Measurements from ENCODE around the gene A4GNT.

The A4GNT gene

DNA sequence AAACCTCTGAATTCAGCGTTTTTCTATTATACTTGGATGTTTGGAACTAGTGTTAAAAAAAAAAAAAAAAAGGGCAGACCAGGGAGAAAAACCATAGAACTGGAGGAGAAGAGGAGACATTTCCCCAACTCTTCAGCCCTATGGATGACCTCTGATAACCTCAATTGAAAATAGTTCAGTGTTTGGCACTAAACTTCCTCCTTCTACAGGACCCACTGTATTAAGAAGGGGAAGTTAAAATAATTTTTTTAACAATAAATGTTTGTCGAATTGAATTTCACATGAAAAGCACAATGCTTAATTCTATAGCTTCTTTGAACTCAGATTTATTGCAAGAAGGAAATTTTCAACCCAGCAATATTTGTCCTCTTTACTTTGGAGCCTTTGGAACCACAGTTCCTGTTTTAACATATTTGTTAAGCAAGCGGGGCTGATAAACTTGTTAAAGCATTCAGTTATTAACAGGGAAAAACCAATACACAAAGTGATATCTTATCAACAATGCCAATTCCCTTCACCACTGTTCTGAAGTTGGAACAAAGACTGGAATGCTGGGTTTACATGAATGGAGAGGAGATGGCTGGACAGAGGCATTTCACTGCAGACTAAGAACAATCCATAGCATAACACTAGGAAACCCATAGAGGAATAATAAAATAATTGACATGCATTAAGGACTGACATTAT, 3.1 kb upstream of the A4GNT start:
- TF ChIP-seq, protein P1, sequence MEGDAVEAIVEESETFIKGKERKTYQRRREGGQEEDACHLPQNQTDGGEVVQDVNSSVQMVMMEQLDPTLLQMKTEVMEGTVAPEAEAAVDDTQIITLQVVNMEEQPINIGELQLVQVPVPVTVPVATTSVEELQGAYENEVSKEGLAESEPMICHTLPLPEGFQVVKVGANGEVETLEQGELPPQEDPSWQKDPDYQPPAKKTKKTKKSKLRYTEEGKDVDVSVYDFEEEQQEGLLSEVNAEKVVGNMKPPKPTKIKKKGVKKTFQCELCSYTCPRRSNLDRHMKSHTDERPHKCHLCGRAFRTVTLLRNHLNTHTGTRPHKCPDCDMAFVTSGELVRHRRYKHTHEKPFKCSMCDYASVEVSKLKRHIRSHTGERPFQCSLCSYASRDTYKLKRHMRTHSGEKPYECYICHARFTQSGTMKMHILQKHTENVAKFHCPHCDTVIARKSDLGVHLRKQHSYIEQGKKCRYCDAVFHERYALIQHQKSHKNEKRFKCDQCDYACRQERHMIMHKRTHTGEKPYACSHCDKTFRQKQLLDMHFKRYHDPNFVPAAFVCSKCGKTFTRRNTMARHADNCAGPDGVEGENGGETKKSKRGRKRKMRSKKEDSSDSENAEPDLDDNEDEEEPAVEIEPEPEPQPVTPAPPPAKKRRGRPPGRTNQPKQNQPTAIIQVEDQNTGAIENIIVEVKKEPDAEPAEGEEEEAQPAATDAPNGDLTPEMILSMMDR (conservative IDR thresholded peaks at IDR 0.05): no peak
- TF ChIP-seq ZFX (IDR thresholded peaks at IDR 0.05): no peak
- no peak overlapping the region for H3K27ac ChIP-seq

DNA sequence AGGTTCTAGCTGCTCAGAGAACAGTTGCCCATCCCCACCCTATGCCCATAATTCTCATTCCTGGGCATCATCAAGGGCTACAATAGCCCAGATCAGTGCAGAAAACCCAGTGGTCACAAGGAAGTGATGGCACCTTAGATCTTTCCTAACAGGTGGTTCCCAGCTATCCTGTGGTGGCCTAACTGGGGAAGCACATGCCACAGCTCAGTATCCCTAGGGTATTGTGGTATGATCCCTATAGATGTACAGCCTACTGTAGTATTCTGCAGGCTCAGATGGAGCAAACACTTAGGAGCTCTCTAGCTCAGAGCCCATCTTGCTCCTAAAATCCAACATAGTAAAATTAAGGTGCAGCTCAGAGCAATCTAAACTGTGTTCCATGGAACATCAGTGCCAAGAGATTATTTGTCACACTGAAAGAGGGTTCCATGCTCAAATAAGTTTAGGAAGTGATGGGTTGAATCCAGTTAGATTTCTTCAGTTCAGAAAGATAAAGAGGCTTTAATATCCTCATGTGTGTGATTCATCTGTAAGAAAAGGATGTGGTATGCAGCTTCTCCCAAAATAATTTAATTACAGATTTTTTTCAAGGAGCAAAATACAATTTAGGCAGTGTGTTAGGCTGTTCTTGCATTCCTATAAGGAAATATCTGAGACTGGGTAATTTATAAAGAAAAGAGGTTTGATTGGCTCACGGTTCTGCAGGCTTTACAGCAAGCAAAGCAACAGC, 4.4 kb downstream of the A4GNT start:
- H3K27ac ChIP-seq: no peak overlapping the region
- no peak for TF ChIP-seq ZFX (IDR thresholded peaks at IDR 0.05)
- TF ChIP-seq, protein P1 (conservative IDR thresholded peaks at IDR 0.05): no peak

DNA sequence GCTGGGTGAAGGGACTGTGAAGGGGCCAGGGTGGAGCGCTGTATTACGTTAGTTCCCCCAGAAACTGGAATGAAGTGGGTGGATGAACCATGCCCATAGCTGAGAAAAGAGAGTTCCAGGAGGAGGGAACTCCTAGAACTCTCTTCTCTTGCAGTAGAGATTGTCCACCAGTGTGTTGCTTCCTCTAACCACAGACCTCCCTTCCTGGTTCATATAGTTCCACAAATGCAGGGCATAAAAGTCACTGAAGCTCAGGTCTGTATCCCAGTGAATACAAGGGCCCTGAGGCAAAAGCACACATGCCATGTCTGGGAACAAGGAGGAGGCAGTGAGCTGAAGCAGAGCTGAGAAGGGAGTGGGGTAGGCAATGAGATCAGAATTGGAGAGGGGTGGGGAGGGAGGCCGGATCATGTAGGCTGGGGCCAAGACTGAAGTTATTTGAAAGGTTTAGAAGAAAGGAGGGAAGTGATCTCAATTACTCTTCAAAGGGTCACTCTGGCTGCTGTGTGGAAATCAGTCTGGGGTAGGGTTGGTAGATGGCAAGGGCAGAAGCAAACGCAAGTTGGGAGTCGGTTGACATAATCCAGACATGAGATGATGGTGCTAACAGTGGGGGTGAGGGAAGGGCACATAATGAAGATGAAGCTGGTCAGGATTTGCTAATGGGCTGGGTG, 6.5 kb downstream of the A4GNT start:
- TF ChIP-seq ZFX (IDR thresholded peaks at IDR 0.05): no peak
- TF ChIP-seq, protein P1 (conservative IDR thresholded peaks at IDR 0.05): no peak
- no peak overlapping the region for H3K27ac ChIP-seq

DNA sequence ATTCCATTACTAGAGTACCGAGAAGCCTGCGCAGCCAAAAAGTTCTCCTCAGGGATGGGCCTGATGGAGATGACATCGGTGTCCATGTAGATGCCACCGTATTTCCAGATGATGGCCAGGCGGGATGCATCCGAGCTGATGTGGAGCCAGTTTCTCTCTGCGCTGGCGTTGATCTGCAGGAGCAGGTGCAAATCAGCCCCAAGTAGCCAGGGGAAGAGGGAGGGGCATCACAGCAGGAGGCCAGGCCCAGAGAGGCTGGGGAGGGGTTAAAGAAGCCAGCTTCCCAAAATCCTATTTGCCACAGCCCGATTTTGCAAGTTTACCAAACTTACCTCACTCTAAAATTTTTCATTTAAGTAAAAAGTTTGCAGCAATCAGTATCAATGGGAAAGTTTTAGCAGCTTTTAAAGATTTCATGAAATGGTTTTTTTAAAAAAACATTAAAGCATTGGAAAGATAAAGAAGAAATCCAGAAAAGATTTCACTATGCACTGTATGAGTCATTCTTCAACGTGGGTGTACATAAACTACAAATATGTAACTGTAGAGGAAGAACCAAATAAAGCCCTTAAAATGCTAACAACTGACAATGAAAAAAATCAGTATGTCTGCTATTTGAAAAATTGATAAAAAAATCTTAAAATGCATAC, 7.4 kb downstream of the A4GNT start:
- TF ChIP-seq ZFX (IDR thresholded peaks at IDR 0.05): no peak
- TF ChIP-seq, protein P1 (conservative IDR thresholded peaks at IDR 0.05): no peak
- no peak overlapping the region for H3K27ac ChIP-seq

DNA sequence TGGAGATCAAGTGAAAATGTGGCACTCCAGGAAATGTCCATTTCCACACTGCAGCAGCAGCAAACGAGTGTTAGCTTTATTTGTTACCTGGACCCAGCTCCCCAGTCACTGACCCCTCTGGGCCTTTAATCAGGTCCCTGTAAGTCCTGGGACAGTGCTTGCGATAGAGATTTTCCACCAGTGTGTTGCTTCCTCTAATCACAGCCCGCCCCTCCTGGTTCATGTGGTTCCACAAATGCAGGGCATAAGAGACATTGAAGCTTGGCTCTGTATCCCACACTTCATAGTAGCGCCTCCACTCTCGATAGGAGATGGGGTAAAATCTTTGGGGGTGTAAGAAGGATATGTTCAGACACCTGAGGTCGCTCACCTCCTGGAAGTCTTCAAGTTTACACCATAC, 8.0 kb downstream of the A4GNT start:
- H3K27ac ChIP-seq: no peak overlapping the region
- TF ChIP-seq ZFX (IDR thresholded peaks at IDR 0.05): no peak
- TF ChIP-seq, protein P1 (conservative IDR thresholded peaks at IDR 0.05): no peak

DNA sequence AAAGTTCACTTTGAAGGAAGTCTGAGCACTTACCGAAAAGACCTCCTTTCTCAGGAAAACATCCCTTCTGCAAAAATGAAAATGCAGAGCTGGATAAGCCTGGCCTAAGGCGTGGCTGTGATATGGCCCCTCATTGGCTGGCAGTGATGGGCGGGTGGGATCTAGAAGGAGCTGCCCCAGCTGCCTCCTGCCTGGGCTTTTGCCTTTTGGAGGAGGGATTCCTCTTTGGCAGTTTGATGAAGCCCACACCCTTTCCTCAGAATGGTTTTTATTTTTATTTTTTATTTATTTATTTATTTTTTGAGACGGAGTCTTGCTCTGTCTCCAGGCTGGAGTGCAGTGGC, 12.8 kb downstream of the A4GNT start:
- H3K27ac ChIP-seq: no peak overlapping the region
- TF ChIP-seq ZFX (IDR thresholded peaks at IDR 0.05): no peak
- TF ChIP-seq, protein P1 (conservative IDR thresholded peaks at IDR 0.05): no peak

All from C4-2B (cell line).